Ovary (tissue), 3 donors: Measurements from ENCODE around the gene CD200R1L.

Experiments used
- EP300 ChIP-seq: sonication (generic); formaldehyde crosslinking; IDR thresholded peaks from one replicate; pipeline ENCODE4 v1.6.1; 2017; ENCODE audit warnings: antibody characterized with exemption
- POLR2A ChIP-seq: fragments of 450-650 bp; IDR thresholded peaks from one replicate; pipeline ENCODE4 v1.6.1; 2017; ENCODE audit warnings: antibody characterized with exemption, mild to moderate bottlenecking, moderate library complexity
- TF ChIP-seq, protein P1 (sequence below), 3 donors: fragments of 450-650 bp in 2 of 3; fragments of 200-600 bp in 1 of 3; IDR thresholded peaks; one replicate each; pipeline versions ENCODE4 v1.5.1 to v1.8.0; 2016 to 2022; ENCODE audit warnings: antibody characterized with exemption in 3 of 3, mild to moderate bottlenecking in 1 of 3
- donor health status: DM: no; HTN: no; CAD: no.

DNA sequence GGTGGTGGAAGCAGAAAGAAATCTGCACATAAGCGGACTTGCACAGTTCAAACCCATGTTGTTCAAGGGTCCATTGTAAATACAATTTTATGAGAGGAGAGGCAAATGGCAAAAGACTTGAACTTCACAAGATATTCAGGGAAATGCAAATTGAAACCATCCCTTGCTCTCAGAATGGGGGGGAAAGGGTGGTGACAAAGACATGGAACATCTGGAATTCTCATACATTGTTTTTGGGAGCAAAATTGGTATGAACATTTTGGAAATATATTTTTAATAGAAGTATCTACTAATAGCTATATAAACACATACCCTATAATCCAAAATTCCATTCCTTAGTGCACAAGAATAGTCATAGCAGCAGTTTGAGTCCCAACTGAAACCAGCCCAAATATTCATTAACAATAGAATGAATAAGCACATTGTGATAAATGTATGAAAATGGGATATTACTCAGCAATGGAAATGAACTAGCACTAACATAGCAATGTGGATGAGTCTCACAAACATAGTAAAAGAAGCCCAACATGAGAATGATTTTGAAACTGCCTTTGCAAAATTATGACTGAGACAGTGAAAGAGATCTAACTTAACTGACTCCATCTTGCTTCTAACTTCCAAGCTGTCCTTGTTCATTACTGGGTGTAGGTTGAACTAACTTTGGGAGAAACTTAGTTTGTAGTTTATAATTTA lies 77.2 kb downstream of the CD200R1L start:
- TF ChIP-seq, protein P1, sequence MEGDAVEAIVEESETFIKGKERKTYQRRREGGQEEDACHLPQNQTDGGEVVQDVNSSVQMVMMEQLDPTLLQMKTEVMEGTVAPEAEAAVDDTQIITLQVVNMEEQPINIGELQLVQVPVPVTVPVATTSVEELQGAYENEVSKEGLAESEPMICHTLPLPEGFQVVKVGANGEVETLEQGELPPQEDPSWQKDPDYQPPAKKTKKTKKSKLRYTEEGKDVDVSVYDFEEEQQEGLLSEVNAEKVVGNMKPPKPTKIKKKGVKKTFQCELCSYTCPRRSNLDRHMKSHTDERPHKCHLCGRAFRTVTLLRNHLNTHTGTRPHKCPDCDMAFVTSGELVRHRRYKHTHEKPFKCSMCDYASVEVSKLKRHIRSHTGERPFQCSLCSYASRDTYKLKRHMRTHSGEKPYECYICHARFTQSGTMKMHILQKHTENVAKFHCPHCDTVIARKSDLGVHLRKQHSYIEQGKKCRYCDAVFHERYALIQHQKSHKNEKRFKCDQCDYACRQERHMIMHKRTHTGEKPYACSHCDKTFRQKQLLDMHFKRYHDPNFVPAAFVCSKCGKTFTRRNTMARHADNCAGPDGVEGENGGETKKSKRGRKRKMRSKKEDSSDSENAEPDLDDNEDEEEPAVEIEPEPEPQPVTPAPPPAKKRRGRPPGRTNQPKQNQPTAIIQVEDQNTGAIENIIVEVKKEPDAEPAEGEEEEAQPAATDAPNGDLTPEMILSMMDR (IDR thresholded peaks at IDR 0.05): no peak
- TF ChIP-seq POLR2A (no peak), EP300 (no peak)
